ENCODE measurements around the gene P3H3. TPM values are rescaled to one million over a fixed set of nuclear protein-coding genes. Genes with fewer than 3 reads are reported as not detected.

Gene P3H3
- total and polyA plus RNA-seq, 9 of the 15 experiments (the other 6 are each of a cell fraction or from before 2014, with no cell fraction given) = 0.03 to 15.0 (median 4.8) TPM

- TF ChIP-seq ZNF407 (IDR thresholded peaks at IDR 0.05; ENCODE audit: low read depth) (no peak), TRIM24 (IDR thresholded peaks at IDR 0.05) (0 out of 4 replicates have a peak, but pooled peaks of 1 of the 2 experiments have one; percentile 32), NRF1 (conservative IDR thresholded peaks at IDR 0.05 in 1 of 2, IDR thresholded peaks at IDR 0.05 in 1 of 2) (peak; percentile 80 to 84), ZNF224 (CRISPR knock-in tag; IDR thresholded peaks at IDR 0.05) (no peak), SAFB2 (IDR thresholded peaks at IDR 0.05; ENCODE audit: borderline replicate concordance, low read depth, low read length, severe bottlenecking) (no peak), ZBTB33 (CRISPR knock-in tag; IDR thresholded peaks at IDR 0.05) (peak; percentile 10; the same call in 1 of the 2 replicates), ZNF592 (IDR thresholded peaks at IDR 0.05) (peak; percentile 43), MTA2 (IDR thresholded peaks at IDR 0.05; ENCODE audit: low read depth) (0 out of 2 replicates have a peak, but pooled peaks have one; percentile 43), ZNF347 (CRISPR knock-in tag; IDR thresholded peaks at IDR 0.05; ENCODE audit: low read depth) (no peak)
- TF ChIP-seq, protein P1, sequence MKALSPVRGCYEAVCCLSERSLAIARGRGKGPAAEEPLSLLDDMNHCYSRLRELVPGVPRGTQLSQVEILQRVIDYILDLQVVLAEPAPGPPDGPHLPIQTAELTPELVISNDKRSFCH (CRISPR knock-in tag; IDR thresholded peaks at IDR 0.05) = no peak
- TF ChIP-seq, protein P1 (tag; IDR thresholded peaks at IDR 0.05) = 0 out of 2 replicates have a peak, but pooled peaks have one; percentile 37
Observed at GRCh38 chr12:6778574-6779550, 49.3 kb upstream of the P3H3 start (continued).

Data from K562 (cell line).